GM23338 (cell line): ENCODE data around the gene FTO. TPM values are rescaled to one million over a fixed set of nuclear protein-coding genes. Genes with fewer than 3 reads are reported as not detected.

ENCODE experiments used
- ATAC-seq: fragments of 200-7000 bp; cut with Tn5 transposase; 3 replicates; pipeline ENCODE4 v1.9.1; 2020
- DNase-seq: peaks from one replicate; pipeline ENCODE4 v3.0.0-alpha.2; 2015; ENCODE audit warnings: low spot score
- H2AFZ ChIP-seq: fragments of 200-600 bp; sonication (generic); 2 replicates; pipeline ENCODE4 v1.8.0; 2016; ENCODE audit warnings: antibody characterized with exemption, mild to moderate bottlenecking, moderate library complexity
- H3F3A ChIP-seq: fragments of 200-600 bp; sonication (generic); replicated peaks from 2 replicates; pipeline ENCODE4 v1.8.0; 2017; ENCODE audit warnings: antibody characterized with exemption, mixed run types, low read depth
- H3K27ac ChIP-seq: fragments of 200-600 bp; sonication (generic); 2 replicates; pipeline ENCODE4 v1.6.1; 2016; ENCODE audit warnings: low read depth
- H3K27me3 ChIP-seq: fragments of 200-600 bp; sonication (generic); 2 replicates; pipeline ENCODE4 v1.8.0; 2016; ENCODE audit warnings: mild to moderate bottlenecking, mixed run types, moderate library complexity; ENCODE audit not compliant: insufficient read depth
- H3K36me3 ChIP-seq: fragments of 200-600 bp; sonication (generic); 2 replicates; pipeline ENCODE4 v1.8.0; 2016; ENCODE audit warnings: mild to moderate bottlenecking; ENCODE audit not compliant: insufficient read depth
- H3K4me1 ChIP-seq: fragments of 200-600 bp; sonication (generic); 2 replicates; pipeline ENCODE4 v1.8.0; 2016; ENCODE audit warnings: mild to moderate bottlenecking, moderate library complexity; ENCODE audit not compliant: insufficient read depth
- H3K4me2 ChIP-seq: fragments of 200-600 bp; sonication (generic); 2 replicates; pipeline ENCODE4 v1.7.1; 2017; ENCODE audit warnings: mixed run types
- H3K4me3 ChIP-seq: fragments of 200-600 bp; sonication (generic); 2 replicates; pipeline ENCODE4 v1.6.1; 2016; ENCODE audit warnings: mixed run types
- H3K79me2 ChIP-seq: fragments of 200-600 bp; sonication (generic); replicated peaks from 2 replicates; pipeline ENCODE4 v1.8.0; 2017; ENCODE audit warnings: mild to moderate bottlenecking; ENCODE audit not compliant: insufficient read depth
- H3K9me2 ChIP-seq: fragments of 200-600 bp; sonication (generic); 2 replicates; pipeline ENCODE4 v1.8.0; 2017; ENCODE audit not compliant: insufficient read depth
- H4K20me1 ChIP-seq: fragments of 200-600 bp; sonication (generic); replicated peaks from 2 replicates; pipeline ENCODE4 v1.8.0; 2017; ENCODE audit warnings: mild to moderate bottlenecking; ENCODE audit not compliant: insufficient read depth
- H3K27ac Mint-ChIP-seq: 2 replicates; pipeline ENCODE4 v1.8.0; 2020; ENCODE audit warnings: inconsistent platforms, mild to moderate bottlenecking, moderate library complexity, mixed read lengths
- H3K27me3 Mint-ChIP-seq: 3 replicates; pipeline ENCODE4 v1.8.0; 2022; ENCODE audit warnings: low read depth, mild to moderate bottlenecking, moderate library complexity, mixed read lengths, inconsistent platforms; ENCODE audit not compliant: insufficient read depth, poor library complexity
- H3K36me3 Mint-ChIP-seq: 3 replicates; pipeline ENCODE4 v1.8.0; 2021; ENCODE audit warnings: low read depth, mild to moderate bottlenecking, inconsistent platforms, moderate library complexity, mixed read lengths
- H3K4me1 Mint-ChIP-seq: 3 replicates; pipeline ENCODE4 v1.8.0; 2020; ENCODE audit warnings: mild to moderate bottlenecking, inconsistent platforms, mixed read lengths
- H3K4me3 Mint-ChIP-seq: 3 replicates; pipeline ENCODE4 v1.8.0; 2021; ENCODE audit warnings: moderate library complexity, mild to moderate bottlenecking, inconsistent platforms, mixed read lengths
- H3K9me3 Mint-ChIP-seq: 3 replicates; pipeline ENCODE4 v1.8.0; 2020; ENCODE audit warnings: moderate library complexity, mild to moderate bottlenecking, inconsistent platforms, mixed read lengths
- ETS1 ChIP-seq: IDR thresholded peaks from 2 replicates; pipeline ENCODE4 v1.6.1; 2016; ENCODE audit warnings: antibody characterized with exemption
- EZH2 ChIP-seq: fragments of 200-600 bp; sonication (generic); IDR thresholded peaks from one replicate; pipeline ENCODE4 v1.8.0; 2017; ENCODE audit warnings: antibody characterized with exemption, mild to moderate bottlenecking, low read depth; ENCODE audit not compliant: unreplicated experiment
- JUNB ChIP-seq: IDR thresholded peaks from one replicate; pipeline ENCODE4 v1.6.1; 2016; ENCODE audit warnings: antibody characterized with exemption; ENCODE audit not compliant: unreplicated experiment
- NANOG ChIP-seq: IDR thresholded peaks from 2 replicates; pipeline ENCODE4 v1.6.1; 2016; ENCODE audit warnings: antibody characterized with exemption, borderline replicate concordance
- REST ChIP-seq: IDR thresholded peaks from one replicate; pipeline ENCODE4 v1.6.1; 2018; ENCODE audit warnings: antibody characterized with exemption; ENCODE audit not compliant: unreplicated experiment
- ZNF114 ChIP-seq: fragments of 250-450 bp; sonication (Bioruptor Pico); IDR thresholded peaks from 2 replicates; pipeline ENCODE4 v1.5.0; 2020; ENCODE audit warnings: mild to moderate bottlenecking, moderate library complexity
- polyA plus RNA-seq: library from polyadenylated mRNA; unstranded; fragments of >200 nt; fragmentation: Nextera tagmentation; extraction: Ambion mirVana; gene quantifications from 2 replicates; pipeline ENCODE4 v1.2.1, GENCODE V29; 2016
- total RNA-seq: library from RNA; depleted of rRNA; stranded (reverse); fragments of >200 nt; shearing (Covaris generic); gene quantifications from 2 replicates; pipeline ENCODE4 v1.2.3, GENCODE V29; 2014

FTO gene
- total and polyA plus RNA-seq, 2 experiments from 2014 or later, result 17.7 to 69.6 TPM

GRCh38 chr16:53896722-53897121, 192.8 kb downstream of the FTO start (continued):
- no peak for TF ChIP-seq REST

GRCh38 chr16:53898993-53899392, 195.0 kb downstream of the FTO start:
- DNase-seq (no peak), ATAC-seq (no peak)
- Histone ChIP-seq H3K4me2 (no peak overlapping the region), H3F3A (no peaks in the 10 kb centered on the region), H3K79me2 (no peaks in the 10 kb centered on the region), H3K4me3 (no peak overlapping the region), H2AFZ (no peak overlapping the region), H3K27me3 (no peaks in the 10 kb centered on the region), H3K9me2 (no peaks in the 10 kb centered on the region), H3K4me1 (no peaks in the 10 kb centered on the region; the same call in 1 of the 2 replicates), H4K20me1 (no peaks in the 10 kb centered on the region), H3K27ac (no peak overlapping the region), H3K36me3 (no peaks in the 10 kb centered on the region)
- no peak overlapping the region for H3K4me3 Mint-ChIP-seq
- no peak overlapping the region for H3K27ac Mint-ChIP-seq
- no peaks in the 10 kb centered on the region for H3K9me3 Mint-ChIP-seq
- no peaks in the 10 kb centered on the region for H3K36me3 Mint-ChIP-seq
- H3K4me1 Mint-ChIP-seq, result peaks cover 10% of the 10 kb centered on the region; the same call in 2 of the 3 replicates
- TF ChIP-seq EZH2, result no peak
- TF ChIP-seq REST, result no peak
- no peak for TF ChIP-seq JUNB
- no peak for TF ChIP-seq ETS1
- no peak for TF ChIP-seq ZNF114
- TF ChIP-seq NANOG, result no peak
- no peaks in the 10 kb centered on the region for H3K27me3 Mint-ChIP-seq
